Left ventricle myocardium inferior (tissue), 1 donor: ENCODE results near the gene SPARCL1. TPM values are rescaled to one million over a fixed set of nuclear protein-coding genes. Genes with fewer than 3 reads are reported as not detected.
A peak's percentile ranks its signal among the peaks of the same experiment; 100 is the strongest.

Experiments
- DNase-seq: peaks from one replicate; pipeline ENCODE4 v3.0.0-alpha.2; 2020
- H3K27ac ChIP-seq: fragments of 200-600 bp; replicated peaks from 2 replicates; pipeline ENCODE4 v1.8.0; 2021
- H3K27me3 ChIP-seq: fragments of 200-600 bp; 2 replicates; pipeline ENCODE4 v1.8.0; 2021; ENCODE audit warnings: low read depth
- H3K36me3 ChIP-seq: fragments of 200-600 bp; 2 replicates; pipeline ENCODE4 v1.8.0; 2021
- H3K4me1 ChIP-seq: fragments of 200-600 bp; 2 replicates; pipeline ENCODE4 v1.8.0; 2021
- H3K4me3 ChIP-seq: fragments of 200-600 bp; 2 replicates; pipeline ENCODE4 v1.8.0; 2021; ENCODE audit warnings: mild to moderate bottlenecking, moderate library complexity
- H3K9me3 ChIP-seq: fragments of 200-600 bp; replicated peaks from 2 replicates; pipeline ENCODE4 v1.8.0; 2021
- intact Hi-C: fragments of 100-400 bp; cut with micrococcal nuclease; formaldehyde crosslinking; loops from one replicate; pipeline ENCODE4 v1.11.0; 2022
- total RNA-seq: library from RNA; stranded (reverse); fragmentation: NEBNext Ultra II Directional; extraction: Animal tissue kit (Norgen Biotek cat#: 25700); gene quantifications from one replicate; pipeline ENCODE4 v1.2.1, GENCODE V29; 2021
- TF ChIP-seq, protein P1 (sequence below): fragments of 200-600 bp; IDR thresholded peaks from 2 replicates; pipeline ENCODE4 v1.8.0; 2021; ENCODE audit warnings: antibody characterized with exemption, mild to moderate bottlenecking, borderline replicate concordance
- donor health status: DM: no; HTN: yes; CAD: no; lungs with severe emphysema.

The SPARCL1 gene
- total RNA-seq, 1 donor from 2014 or later, result 292 TPM

DNA sequence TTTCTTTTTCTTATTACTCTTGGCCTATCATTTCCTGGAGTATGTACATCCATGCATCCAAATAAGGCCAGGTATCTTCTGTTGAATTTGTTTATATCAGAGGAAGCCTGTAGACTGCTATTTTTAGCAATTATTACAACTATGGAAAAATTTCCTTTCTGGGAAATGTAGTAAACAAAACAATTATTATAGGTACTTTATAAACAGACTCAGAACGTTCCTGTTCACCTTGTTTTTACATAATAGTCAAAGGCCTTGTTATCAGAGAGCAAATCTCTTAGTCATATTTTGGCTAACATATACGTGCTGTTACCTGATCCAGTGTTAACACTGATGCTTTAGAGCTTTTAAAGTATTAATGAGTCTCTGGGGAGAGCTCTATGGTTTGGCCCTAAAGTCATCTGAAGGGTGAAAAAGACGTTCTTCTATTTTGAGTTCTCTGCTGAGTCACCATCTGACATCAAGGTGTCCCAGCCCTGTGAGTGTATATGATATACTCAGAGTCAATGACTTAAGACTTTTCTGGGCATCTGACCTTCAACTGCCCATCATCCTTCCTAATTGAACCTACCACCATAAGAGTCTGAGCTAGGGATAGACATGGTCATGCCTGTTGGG, 7.3 kb downstream of the SPARCL1 start:
- H3K9me3 ChIP-seq, result peaks cover 11% of the 10 kb centered on the region
- DNase-seq, result no peak
- TF ChIP-seq, protein P1, sequence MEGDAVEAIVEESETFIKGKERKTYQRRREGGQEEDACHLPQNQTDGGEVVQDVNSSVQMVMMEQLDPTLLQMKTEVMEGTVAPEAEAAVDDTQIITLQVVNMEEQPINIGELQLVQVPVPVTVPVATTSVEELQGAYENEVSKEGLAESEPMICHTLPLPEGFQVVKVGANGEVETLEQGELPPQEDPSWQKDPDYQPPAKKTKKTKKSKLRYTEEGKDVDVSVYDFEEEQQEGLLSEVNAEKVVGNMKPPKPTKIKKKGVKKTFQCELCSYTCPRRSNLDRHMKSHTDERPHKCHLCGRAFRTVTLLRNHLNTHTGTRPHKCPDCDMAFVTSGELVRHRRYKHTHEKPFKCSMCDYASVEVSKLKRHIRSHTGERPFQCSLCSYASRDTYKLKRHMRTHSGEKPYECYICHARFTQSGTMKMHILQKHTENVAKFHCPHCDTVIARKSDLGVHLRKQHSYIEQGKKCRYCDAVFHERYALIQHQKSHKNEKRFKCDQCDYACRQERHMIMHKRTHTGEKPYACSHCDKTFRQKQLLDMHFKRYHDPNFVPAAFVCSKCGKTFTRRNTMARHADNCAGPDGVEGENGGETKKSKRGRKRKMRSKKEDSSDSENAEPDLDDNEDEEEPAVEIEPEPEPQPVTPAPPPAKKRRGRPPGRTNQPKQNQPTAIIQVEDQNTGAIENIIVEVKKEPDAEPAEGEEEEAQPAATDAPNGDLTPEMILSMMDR, result no peak
- intact Hi-C loops, result no loop called here
- peak overlapping the region; percentile 38 for H3K4me3 ChIP-seq
- H3K27ac ChIP-seq, result peak overlapping the region; percentile 93
- no peaks in the 10 kb centered on the region for H3K27me3 ChIP-seq
- H3K4me1 ChIP-seq, result peaks cover 94% of the 10 kb centered on the region
- H3K36me3 ChIP-seq, result peaks cover 27% of the 10 kb centered on the region

DNA sequence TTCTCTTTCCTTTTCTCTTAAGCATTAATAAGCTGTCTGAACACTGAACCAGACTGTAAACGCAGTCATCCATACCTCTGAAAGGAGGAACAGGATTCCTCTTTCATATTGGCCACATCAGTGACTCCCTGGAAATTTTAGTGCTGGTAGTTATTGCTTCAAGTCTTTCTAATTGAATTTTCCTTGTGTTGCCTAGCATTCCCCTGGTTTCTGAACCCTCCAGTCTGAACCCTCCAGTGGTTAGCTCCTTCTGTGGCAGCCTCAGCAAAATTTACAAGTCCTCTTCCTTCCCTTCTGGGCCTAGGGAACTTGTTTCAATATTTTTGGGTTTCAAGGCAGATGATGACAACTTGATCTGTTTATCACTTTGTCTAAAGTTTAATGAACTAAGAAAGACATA, 7.9 kb downstream of the SPARCL1 start:
- H3K27me3 ChIP-seq, result no peaks in the 10 kb centered on the region
- peaks cover 98% of the 10 kb centered on the region for H3K4me1 ChIP-seq
- H3K4me3 ChIP-seq, result peak overlapping the region; percentile 38
- intact Hi-C loops, result no loop called here
- H3K36me3 ChIP-seq, result peaks cover 27% of the 10 kb centered on the region
- H3K9me3 ChIP-seq, result peaks cover 11% of the 10 kb centered on the region
- no peak for DNase-seq
- TF ChIP-seq, protein P1, result no peak
- peak overlapping the region; percentile 93 for H3K27ac ChIP-seq

DNA sequence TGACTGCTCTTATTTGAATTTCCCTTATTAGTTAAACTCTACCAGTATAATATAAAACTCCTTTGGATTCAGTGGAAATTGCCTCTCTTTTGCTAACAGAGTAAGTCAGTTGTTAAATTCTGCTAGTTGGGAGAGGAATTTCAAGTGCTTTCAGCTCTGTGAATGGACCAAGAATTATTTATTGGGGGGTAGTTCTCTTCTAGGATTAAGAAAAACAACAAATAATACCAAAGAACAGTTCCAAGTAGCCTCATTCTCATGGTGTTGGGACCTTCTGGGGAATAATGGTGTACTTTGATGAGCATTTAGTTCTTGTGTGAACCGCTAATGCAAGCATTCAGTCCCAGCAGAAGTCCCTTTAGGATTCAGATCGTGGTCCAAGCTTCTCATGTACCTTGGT, 11.6 kb downstream of the SPARCL1 start:
- DNase-seq, result no peak
- H3K27me3 ChIP-seq, result no peaks in the 10 kb centered on the region
- peaks cover 99% of the 10 kb centered on the region for H3K4me1 ChIP-seq
- TF ChIP-seq, protein P1, result no peak
- H3K4me3 ChIP-seq, result peak overlapping the region; percentile 17
- H3K9me3 ChIP-seq, result no peaks in the 10 kb centered on the region
- peak overlapping the region; percentile 93 for H3K27ac ChIP-seq
- intact Hi-C loops, result no loop called here
- H3K36me3 ChIP-seq, result peaks cover 7% of the 10 kb centered on the region

DNA sequence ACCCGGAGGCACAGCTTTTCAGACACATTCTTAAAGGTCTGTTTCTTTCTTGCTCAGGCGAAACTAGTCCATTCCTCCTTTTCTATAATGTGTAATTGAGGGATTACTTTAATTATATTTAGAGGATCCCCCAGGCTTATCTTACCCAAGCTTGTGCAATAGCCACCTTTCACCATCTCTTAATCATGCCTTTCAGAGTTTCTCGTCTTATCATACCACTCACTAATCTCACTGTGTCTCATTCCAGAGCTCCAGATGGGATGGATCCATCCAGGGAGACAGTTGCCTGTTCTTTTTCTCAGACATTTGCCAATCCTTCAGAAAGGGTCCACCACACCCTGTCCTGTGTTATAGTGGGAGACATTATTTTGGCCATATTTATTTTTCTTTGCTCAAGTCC, 12.5 kb downstream of the SPARCL1 start:
- H3K4me3 ChIP-seq, result no peak overlapping the region
- peaks cover 100% of the 10 kb centered on the region for H3K4me1 ChIP-seq
- H3K27ac ChIP-seq, result peak overlapping the region; percentile 93
- intact Hi-C loops, result no loop called here
- TF ChIP-seq, protein P1, result no peak
- no peak for DNase-seq
- no peaks in the 10 kb centered on the region for H3K9me3 ChIP-seq
- H3K36me3 ChIP-seq, result peaks cover 7% of the 10 kb centered on the region
- H3K27me3 ChIP-seq, result no peaks in the 10 kb centered on the region

DNA sequence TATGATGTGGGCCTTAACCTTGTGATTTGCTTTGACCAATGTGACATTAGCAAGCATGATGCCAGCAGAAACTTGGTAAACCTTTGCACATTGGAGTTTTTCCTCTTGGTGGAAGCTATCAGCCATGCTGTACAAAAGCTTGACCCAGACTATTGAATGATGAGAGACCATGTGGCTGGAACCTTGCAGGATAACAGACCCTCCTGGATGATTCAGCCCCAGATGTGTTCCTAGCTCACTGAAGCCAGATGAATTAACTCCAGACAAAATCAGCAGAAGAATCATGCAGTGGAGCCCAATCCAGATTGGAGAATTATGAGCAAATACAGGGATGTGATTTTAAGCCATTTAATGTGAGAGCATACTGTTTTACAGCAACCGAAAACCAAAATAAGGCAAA, 16.8 kb downstream of the SPARCL1 start:
- no peaks in the 10 kb centered on the region for H3K9me3 ChIP-seq
- DNase-seq, result no peak
- H3K4me3 ChIP-seq, result no peak overlapping the region
- peaks cover 36% of the 10 kb centered on the region for H3K36me3 ChIP-seq
- peak overlapping the region; percentile 93 for H3K27ac ChIP-seq
- H3K27me3 ChIP-seq, result no peaks in the 10 kb centered on the region
- TF ChIP-seq, protein P1, result no peak
- intact Hi-C loops, result no loop called here
- peaks cover 93% of the 10 kb centered on the region for H3K4me1 ChIP-seq

DNA sequence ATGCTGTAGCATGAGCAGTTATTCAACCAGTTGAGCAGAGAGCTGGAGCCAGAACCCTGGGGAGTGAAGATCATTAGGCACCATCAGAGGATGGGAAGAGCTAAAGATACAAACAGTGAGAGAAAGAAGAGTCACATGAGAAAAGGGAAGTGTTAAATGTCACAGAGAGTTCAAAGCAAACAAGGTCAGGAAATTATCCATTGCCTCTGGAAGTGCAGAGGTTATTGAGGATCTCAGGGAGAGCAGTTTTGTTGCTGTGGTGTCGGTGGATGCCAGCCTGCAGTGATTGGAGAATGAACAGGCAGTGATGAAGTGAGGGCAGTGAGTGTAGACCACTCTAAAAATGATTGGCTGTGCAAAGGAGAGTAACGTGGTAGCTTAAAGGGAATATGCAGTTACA, 17.7 kb downstream of the SPARCL1 start:
- peaks cover 40% of the 10 kb centered on the region for H3K36me3 ChIP-seq
- intact Hi-C loops, result no loop called here
- no peak overlapping the region for H3K4me3 ChIP-seq
- TF ChIP-seq, protein P1, result no peak
- no peaks in the 10 kb centered on the region for H3K27me3 ChIP-seq
- peak overlapping the region; percentile 93 for H3K27ac ChIP-seq
- peaks cover 92% of the 10 kb centered on the region for H3K4me1 ChIP-seq
- H3K9me3 ChIP-seq, result no peaks in the 10 kb centered on the region
- DNase-seq, result no peak
